ENCODE data around the gene TRRAP.

TRRAP gene

GRCh38 chr7:99061001-99061776 lies 182.9 kb downstream of the TRRAP start:
- no peak for DNase-seq (ENCODE audit: low read depth)

All from T-helper 22 cell (primary cell).